Mesenchymal stem cell (in vitro differentiated cells and primary cell): ENCODE data around the gene WDR72.

Experiments used
- DNase-seq: peaks from one replicate; pipeline ENCODE4 v3.0.0-alpha.2; 2013
- H2AFZ ChIP-seq: one replicate; pipeline ENCODE4 v1.6.1; 2013; ENCODE audit warnings: low read depth, mild to moderate bottlenecking, control low read depth, inconsistent platforms, low read length, moderate library complexity
- H2AK5ac ChIP-seq: 2 replicates; pipeline ENCODE4 v1.6.1; 2013; ENCODE audit warnings: low read length, moderate library complexity, mild to moderate bottlenecking, inconsistent platforms; ENCODE audit not compliant: severe bottlenecking
- H2BK120ac ChIP-seq: one replicate; pipeline ENCODE4 v1.6.1; 2013; ENCODE audit warnings: low read depth, mild to moderate bottlenecking, inconsistent platforms, low read length, moderate library complexity
- H2BK12ac ChIP-seq, 2 experiments: one replicate each; pipeline ENCODE4 v1.6.1; 2013; ENCODE audit warnings: inconsistent platforms in 2 of 2, low read length in 2 of 2, mild to moderate bottlenecking in 2 of 2, moderate library complexity in 2 of 2, control low read depth in 1 of 2
- H2BK15ac ChIP-seq: one replicate; pipeline ENCODE4 v1.6.1; 2013; ENCODE audit warnings: mild to moderate bottlenecking, low read depth, inconsistent platforms; ENCODE audit not compliant: poor library complexity, severe bottlenecking
- H2BK5ac ChIP-seq: 2 replicates; pipeline ENCODE4 v1.6.1; 2013; ENCODE audit warnings: low read depth, mild to moderate bottlenecking, low read length, control low read depth, inconsistent platforms; ENCODE audit not compliant: poor library complexity, severe bottlenecking
- H3K14ac ChIP-seq, 2 experiments: one replicate each; pipeline ENCODE4 v1.6.1; 2013; ENCODE audit warnings: inconsistent platforms in 2 of 2, low read length in 2 of 2, control low read depth in 1 of 2, mild to moderate bottlenecking in 1 of 2, moderate library complexity in 1 of 2
- H3K18ac ChIP-seq, 2 experiments: one replicate each; pipeline ENCODE4 v1.6.1; 2013; ENCODE audit warnings: inconsistent platforms in 2 of 2, low read length in 2 of 2, control low read depth in 1 of 2, low read depth in 1 of 2, mild to moderate bottlenecking in 1 of 2
- H3K23ac ChIP-seq, 2 experiments: one replicate each; pipeline ENCODE4 v1.6.1; 2013; ENCODE audit warnings: inconsistent platforms in 2 of 2, low read length in 2 of 2, mild to moderate bottlenecking in 2 of 2, moderate library complexity in 2 of 2, control low read depth in 1 of 2
- H3K27ac ChIP-seq: 2 replicates; pipeline ENCODE4 v1.5.1; 2013; ENCODE audit warnings: mild to moderate bottlenecking, moderate library complexity, low read length, control low read depth, inconsistent platforms; ENCODE audit not compliant: poor library complexity, severe bottlenecking
- H3K27me3 ChIP-seq, 2 experiments: 2 replicates each; pipeline versions ENCODE4 v1.6.1 to v1.7.0; 2013; ENCODE audit warnings: low read length in 2 of 2, mild to moderate bottlenecking in 2 of 2, moderate library complexity in 2 of 2, control low read depth in 1 of 2, inconsistent platforms in 1 of 2; ENCODE audit not compliant: control insufficient read depth in 1 of 2, insufficient read depth in 1 of 2
- H3K36me3 ChIP-seq, 2 experiments: 2 replicates each; pipeline versions ENCODE4 v1.6.1 to v1.7.0; 2013; ENCODE audit warnings: low read length in 2 of 2, control low read depth in 1 of 2, inconsistent platforms in 1 of 2, low read depth in 1 of 2, mild to moderate bottlenecking in 1 of 2; ENCODE audit not compliant: insufficient read depth in 2 of 2, control insufficient read depth in 1 of 2
- H3K4ac ChIP-seq, 2 experiments: one replicate each; pipeline ENCODE4 v1.6.1; 2013; ENCODE audit warnings: inconsistent platforms in 2 of 2, low read length in 2 of 2, mild to moderate bottlenecking in 2 of 2, moderate library complexity in 2 of 2, control low read depth in 1 of 2, low read depth in 1 of 2
- H3K4me1 ChIP-seq: 2 replicates; pipeline ENCODE4 v1.6.1; 2013; ENCODE audit warnings: low read depth, low read length, control low read depth; ENCODE audit not compliant: control insufficient read depth, insufficient read depth
- H3K4me2 ChIP-seq: 2 replicates; pipeline ENCODE4 v1.6.1; 2013; ENCODE audit warnings: low read length, mild to moderate bottlenecking, inconsistent platforms; ENCODE audit not compliant: poor library complexity, severe bottlenecking
- H3K4me3 ChIP-seq, 2 experiments: 2 replicates each; pipeline versions ENCODE4 v1.5.1 to v1.7.0; 2013; ENCODE audit warnings: low read length in 2 of 2, mild to moderate bottlenecking in 2 of 2, control low read depth in 1 of 2, low read depth in 1 of 2; ENCODE audit not compliant: insufficient read depth in 1 of 2
- H3K79me1 ChIP-seq: replicated peaks from 2 replicates; pipeline ENCODE4 v1.6.1; 2013; ENCODE audit warnings: mild to moderate bottlenecking, control low read depth, low read length, inconsistent platforms; ENCODE audit not compliant: poor library complexity, severe bottlenecking
- H3K9ac ChIP-seq: 2 replicates; pipeline ENCODE4 v1.7.0; 2013; ENCODE audit warnings: mild to moderate bottlenecking, low read length, moderate library complexity
- H3K9me3 ChIP-seq: 2 replicates; pipeline ENCODE4 v1.7.0; 2013; ENCODE audit warnings: mild to moderate bottlenecking, low read length; ENCODE audit not compliant: control insufficient read depth
- H4K8ac ChIP-seq: one replicate; pipeline ENCODE4 v1.6.1; 2013; ENCODE audit warnings: inconsistent platforms, mild to moderate bottlenecking, low read length, moderate library complexity
- H4K91ac ChIP-seq: one replicate; pipeline ENCODE4 v1.6.1; 2013; ENCODE audit warnings: mild to moderate bottlenecking, low read length, inconsistent platforms
- WGBS: methylation state at CpG from one replicate; pipeline ENCODE4 v1.1.7; 2013; ENCODE audit warnings: mixed read lengths; 5-methylcytosine and 5-hydroxymethylcytosine counted together

Gene WDR72

GRCh38 chr15:53739187-53739586, 20.3 kb downstream of the WDR72 start:
- 78% methylated on average over 2 of the region's 4 CpGs for WGBS
- H4K8ac ChIP-seq = no peak overlapping the region

GRCh38 chr15:53721334-53722087, 38.0 kb downstream of the WDR72 start:
- Histone ChIP-seq H2AK5ac (no peak overlapping the region), H3K9ac (no peak overlapping the region), H3K27ac (no peak overlapping the region), H3K4ac (no peak overlapping the region), H3K14ac (no peak overlapping the region), H4K8ac (no peak overlapping the region), H3K23ac (no peak overlapping the region), H3K9me3 (no peaks in the 10 kb centered on the region), H3K79me1 (no peaks in the 10 kb centered on the region), H2AFZ (no peak overlapping the region), H3K4me3 (no peak overlapping the region), H3K4me1 (no peaks in the 10 kb centered on the region), H2BK15ac (no peak overlapping the region), H4K91ac (no peak overlapping the region), H3K36me3 (no peaks in the 10 kb centered on the region), H3K4me2 (no peak overlapping the region), H2BK5ac (no peak overlapping the region), H2BK12ac (no peak overlapping the region), H3K18ac (no peak overlapping the region), H3K27me3 (no peaks in the 10 kb centered on the region), H2BK120ac (no peak overlapping the region)
- WGBS = 88% methylated on average over 2 of the region's 3 CpGs
- no peak for DNase-seq

More at GRCh38 chr15:53739187-53739586, 20.3 kb downstream of the WDR72 start:
- no peak for DNase-seq
- H3K27me3 ChIP-seq = no peaks in the 10 kb centered on the region
- no peak overlapping the region for H2BK15ac ChIP-seq
- no peak overlapping the region for H3K4me2 ChIP-seq
- H3K4me1 ChIP-seq = peaks cover 4% of the 10 kb centered on the region
- no peak overlapping the region for H2BK5ac ChIP-seq
- H3K14ac ChIP-seq = no peak overlapping the region
- H2AK5ac ChIP-seq = peak overlapping the region; percentile 51
- no peaks in the 10 kb centered on the region for H3K79me1 ChIP-seq
- no peak overlapping the region for H4K91ac ChIP-seq
- no peaks in the 10 kb centered on the region for H3K9me3 ChIP-seq
- H2AFZ ChIP-seq = no peak overlapping the region
- H3K18ac ChIP-seq = no peak overlapping the region
- H3K27ac ChIP-seq = peak overlapping the region; percentile 47
- H3K4me3 ChIP-seq = no peak overlapping the region
- H2BK12ac ChIP-seq = no peak overlapping the region
- no peaks in the 10 kb centered on the region for H3K36me3 ChIP-seq
- no peak overlapping the region for H3K23ac ChIP-seq
- no peak overlapping the region for H3K9ac ChIP-seq
- no peak overlapping the region for H2BK120ac ChIP-seq
- no peak overlapping the region for H3K4ac ChIP-seq

GRCh38 chr15:53716909-53717876, 42.3 kb downstream of the WDR72 start:
- no peak overlapping the region for H4K91ac ChIP-seq
- H2AFZ ChIP-seq = no peak overlapping the region
- no peak overlapping the region for H4K8ac ChIP-seq

GRCh38 chr15:53713218-53713617, 46.2 kb downstream of the WDR72 start:
- 100% methylated on average over 5 of the region's 6 CpGs for WGBS
- no peaks in the 10 kb centered on the region for H3K36me3 ChIP-seq
- no peak overlapping the region for H2BK12ac ChIP-seq
- H2BK15ac ChIP-seq = no peak overlapping the region
- H3K4me2 ChIP-seq = no peak overlapping the region
- no peak overlapping the region for H3K27ac ChIP-seq
- H2AFZ ChIP-seq = no peak overlapping the region
- H3K4me3 ChIP-seq = no peak overlapping the region
- no peak overlapping the region for H3K18ac ChIP-seq
- H3K79me1 ChIP-seq = no peaks in the 10 kb centered on the region
- H3K4me1 ChIP-seq = peaks cover 6% of the 10 kb centered on the region
- no peak for DNase-seq
- H3K23ac ChIP-seq = no peak overlapping the region
- H3K9me3 ChIP-seq = no peaks in the 10 kb centered on the region
- H3K27me3 ChIP-seq = no peaks in the 10 kb centered on the region
- H3K4ac ChIP-seq = no peak overlapping the region
- H3K14ac ChIP-seq = no peak overlapping the region
- H2BK5ac ChIP-seq = no peak overlapping the region
- no peak overlapping the region for H3K9ac ChIP-seq
- no peak overlapping the region for H4K91ac ChIP-seq
- no peak overlapping the region for H2AK5ac ChIP-seq
- no peak overlapping the region for H2BK120ac ChIP-seq
- H4K8ac ChIP-seq = no peak overlapping the region

More at GRCh38 chr15:53716909-53717876, 42.3 kb downstream of the WDR72 start:
- Histone ChIP-seq H3K9ac (no peak overlapping the region), H3K79me1 (no peaks in the 10 kb centered on the region), H3K27me3 (no peaks in the 10 kb centered on the region), H2BK15ac (no peak overlapping the region), H2AK5ac (no peak overlapping the region), H3K4ac (no peak overlapping the region), H2BK5ac (no peak overlapping the region), H3K23ac (no peak overlapping the region), H3K9me3 (no peaks in the 10 kb centered on the region), H3K4me1 (peaks cover 2% of the 10 kb centered on the region), H2BK120ac (no peak overlapping the region), H3K36me3 (no peaks in the 10 kb centered on the region), H3K18ac (no peak overlapping the region), H3K14ac (no peak overlapping the region), H3K4me2 (no peak overlapping the region), H3K27ac (no peak overlapping the region), H2BK12ac (no peak overlapping the region), H3K4me3 (no peak overlapping the region)
- 75% methylated on average over 1 of the region's 3 CpGs for WGBS
- no peak for DNase-seq
